NCI-H2227 (cell line): ENCODE results near the gene TMEM150B.

Experiments used
- DNase-seq: peaks from one replicate; lab custom pipeline; 2025; ENCODE audit not compliant: unreplicated experiment; lab: John Stamatoyannopoulos, UW

TMEM150B gene

GRCh38 chr19:55308281-55308680 lies 16.9 kb downstream of the TMEM150B start:
- no peak for DNase-seq

GRCh38 chr19:55306712-55307111 lies 18.4 kb downstream of the TMEM150B start:
- no peak for DNase-seq

- DNase-seq, result no peak
Measured at GRCh38 chr19:55305983-55306562, 19.1 kb downstream of the TMEM150B start.

GRCh38 chr19:55305491-55305890 lies 19.6 kb downstream of the TMEM150B start:
- DNase-seq, result peak; percentile 82

GRCh38 chr19:55304980-55305379 lies 20.2 kb downstream of the TMEM150B start:
- DNase-seq, result no peak

GRCh38 chr19:55304279-55304978 lies 20.7 kb downstream of the TMEM150B start:
- DNase-seq, result peak; percentile 70

GRCh38 chr19:55303477-55303876 lies 21.7 kb downstream of the TMEM150B start:
- no peak for DNase-seq

GRCh38 chr19:55302318-55302703 lies 22.8 kb downstream of the TMEM150B start:
- no peak for DNase-seq

GRCh38 chr19:55301459-55302317 lies 23.5 kb downstream of the TMEM150B start:
- peak; percentile 73 for DNase-seq

GRCh38 chr19:55300886-55301458 lies 24.2 kb downstream of the TMEM150B start:
- no peak for DNase-seq

GRCh38 chr19:55299991-55300390 lies 25.1 kb downstream of the TMEM150B start:
- no peak for DNase-seq

GRCh38 chr19:55297267-55297666 lies 27.9 kb downstream of the TMEM150B start:
- no peak for DNase-seq

- DNase-seq, result peak; percentile 60
Measured at GRCh38 chr19:55289117-55289796, 35.9 kb downstream of the TMEM150B start.

GRCh38 chr19:55287361-55288079 lies 37.6 kb downstream of the TMEM150B start:
- no peak for DNase-seq

- no peak for DNase-seq
Measured at GRCh38 chr19:55285229-55285890, 39.8 kb downstream of the TMEM150B start.

- DNase-seq, result peak; percentile 65
Measured at GRCh38 chr19:55284405-55285058, 40.6 kb downstream of the TMEM150B start.

- DNase-seq, result peak; percentile 97
Measured at GRCh38 chr19:55283548-55284377, 41.4 kb downstream of the TMEM150B start, which contains the start of gene BRSK1. TSS of gene BRSK1 (plus strand) at chr19:55283997. CDS start at chr19:55284443, 446 bp downstream.
